Stimulated activated CD8-positive, alpha-beta memory T cell treated with anti-CD3 and anti-CD28 coated beads, Interleukin-15, amount 100 ng/mL, for 4 hours (primary cell): ENCODE measurements around the gene DOCK1.
"Not testable (repeated sequence)": the region's sequence is repeated elsewhere in the genome, so short reads cannot be mapped to it uniquely, and the experiment has no call there.

Experiments used
- DNase-seq, 2 donors: peaks; one replicate each; pipeline ENCODE4 v3.0.0-alpha.2; 2020; ENCODE audit warnings: low read depth in 2 of 2

The DOCK1 gene

GRCh38 chr10:126924915-126925300 is 19.7 kb downstream of the DOCK1 start:
- no peak for DNase-seq

GRCh38 chr10:126926568-126926967 is 21.3 kb downstream of the DOCK1 start:
- DNase-seq: no peak

- no peak for DNase-seq
Observed at GRCh38 chr10:126927799-126928198, 22.6 kb downstream of the DOCK1 start.

- DNase-seq: no peak
Observed at GRCh38 chr10:126928274-126928673, 23.0 kb downstream of the DOCK1 start.

GRCh38 chr10:126929391-126929790 is 24.2 kb downstream of the DOCK1 start:
- DNase-seq: no peak

GRCh38 chr10:126930131-126930882 is 25.1 kb downstream of the DOCK1 start:
- DNase-seq: no peak

- DNase-seq: no peak
Observed at GRCh38 chr10:126930883-126931503, 25.8 kb downstream of the DOCK1 start.

GRCh38 chr10:126931544-126931943 is 26.3 kb downstream of the DOCK1 start:
- no peak for DNase-seq

GRCh38 chr10:126932516-126932915 is 27.3 kb downstream of the DOCK1 start:
- no peak for DNase-seq

- no peak for DNase-seq
Observed at GRCh38 chr10:126933116-126933515, 27.9 kb downstream of the DOCK1 start.

GRCh38 chr10:126935263-126935946 is 30.2 kb downstream of the DOCK1 start:
- no peak for DNase-seq

- DNase-seq: no peak
Observed at GRCh38 chr10:126937026-126937425, 31.8 kb downstream of the DOCK1 start.

- not testable (repeated sequence) for DNase-seq
Observed at GRCh38 chr10:126938121-126938520, 32.9 kb downstream of the DOCK1 start.

- no peak for DNase-seq
Observed at GRCh38 chr10:126939706-126940105, 34.5 kb downstream of the DOCK1 start.

GRCh38 chr10:126940670-126941310 is 35.6 kb downstream of the DOCK1 start:
- DNase-seq: no peak

GRCh38 chr10:126944191-126944590 is 39.0 kb downstream of the DOCK1 start:
- DNase-seq: no peak

- DNase-seq: no peak
Observed at GRCh38 chr10:126945351-126946030, 40.3 kb downstream of the DOCK1 start.

GRCh38 chr10:126946746-126947145 is 41.5 kb downstream of the DOCK1 start:
- no peak for DNase-seq

- no peak for DNase-seq
Observed at GRCh38 chr10:126948355-126949160, 43.3 kb downstream of the DOCK1 start.

GRCh38 chr10:126949161-126949503 is 43.9 kb downstream of the DOCK1 start:
- DNase-seq: no peak
